K562 (cell line): ENCODE results near the gene OR8D4. TPM values are rescaled to one million over a fixed set of nuclear protein-coding genes. Genes with fewer than 3 reads are reported as not detected.
"Not testable (repeated sequence)": the region's sequence is repeated elsewhere in the genome, so short reads cannot be mapped to it uniquely, and the experiment has no call there.

Experiments used
- ATAC-seq: fragments of 200-7000 bp; cut with Tn5 transposase; 3 replicates; pipeline ENCODE4 v1.9.1; 2020; ENCODE audit warnings: moderate library complexity
- BruUV-seq: library from RNA; stranded (reverse); fragments of 400-500 nt; replicated peaks from 2 replicates; lab custom pipeline; 2021; lab: Mats Ljungman, UMichigan
- CTCF ChIA-PET: fragments of 300-600 bp; formaldehyde crosslinking; extraction: SDS; loops from one replicate; lab custom pipeline; 2021; ENCODE audit warnings: low intra/inter-chr PET ratio; lab: Yijun Ruan, JAX
- POLR2A ChIA-PET: fragments of 300-600, 350-650 bp; sonication (Branson Sonifier 250); formaldehyde crosslinking; extraction: SDS; loops from one replicate; lab custom pipeline; 2021; ENCODE audit warnings: antibody characterized with exemption, inconsistent platforms; lab: Yijun Ruan, JAX
- DNase-seq, 4 experiments: peaks; one replicate each; pipeline versions ENCODE4 v3.0.0 to v3.0.0-alpha.2; 2011 to 2018; ENCODE audit warnings: low spot score in 3 of 4, mixed read lengths in 3 of 4; ENCODE audit errors: extremely low read depth in 1 of 4
- FAIRE-seq: peaks from 2 replicates; lab custom pipeline; 2011; peaks lifted over from hg19 to GRCh38; lab: Jason Lieb, UNC
- H2AFZ ChIP-seq: 2 replicates; pipeline ENCODE4 v1.6.0; 2011; ENCODE audit warnings: low read depth, low read length, control low read depth, inconsistent platforms
- H3K27ac ChIP-seq: fragments of 200-600 bp; 3 replicates; pipeline ENCODE4 v1.8.0; 2011; ENCODE audit warnings: low read depth, mild to moderate bottlenecking, control low read depth, inconsistent platforms, low read length, moderate library complexity, mixed read lengths; ENCODE audit errors: extremely low read depth
- H3K27me3 ChIP-seq, 2 experiments: fragments of 300-600 bp in 1 of 2; 2 replicates in 1 of 2; 3 replicates in 1 of 2; pipeline versions ENCODE4 v1.6.0 to v1.8.0; 2011; ENCODE audit warnings: inconsistent platforms in 2 of 2, low read length in 2 of 2, mild to moderate bottlenecking in 1 of 2, mixed read lengths in 1 of 2, moderate library complexity in 1 of 2; ENCODE audit not compliant: control insufficient read depth in 2 of 2, insufficient read depth in 2 of 2
- H3K36me3 ChIP-seq: fragments of 300-600 bp; 3 replicates; pipeline ENCODE4 v1.8.0; 2011; ENCODE audit warnings: mild to moderate bottlenecking, low read length, inconsistent platforms; ENCODE audit not compliant: control insufficient read depth, insufficient read depth
- H3K4me1 ChIP-seq, 2 experiments: fragments of 200-600 bp in 1 of 2; replicated peaks in 1 of 2; 2 replicates in 1 of 2; 3 replicates in 1 of 2; pipeline versions ENCODE4 v1.5.1 to v1.8.0; 2011; ENCODE audit warnings: inconsistent platforms in 2 of 2, low read length in 2 of 2, mild to moderate bottlenecking in 1 of 2, mixed read lengths in 1 of 2, moderate library complexity in 1 of 2; ENCODE audit not compliant: control insufficient read depth in 2 of 2, insufficient read depth in 2 of 2
- H3K4me2 ChIP-seq: 2 replicates; pipeline ENCODE4 v1.6.1; 2011; ENCODE audit warnings: low read length, control low read depth, inconsistent platforms, mixed read lengths; ENCODE audit not compliant: insufficient read depth
- H3K4me3 ChIP-seq: fragments of 200-600 bp; sonication (generic), shearing (Covaris generic); 2 replicates; pipeline ENCODE4 v1.5.1; 2016; ENCODE audit warnings: control low read depth, inconsistent platforms
- H3K79me2 ChIP-seq: fragments of 200-600 bp; 3 replicates; pipeline ENCODE4 v1.8.0; 2011; ENCODE audit warnings: low read length, inconsistent platforms; ENCODE audit not compliant: control insufficient read depth, insufficient read depth
- H3K9ac ChIP-seq, 2 experiments: 2 replicates each; pipeline versions ENCODE4 v1.6.0 to v1.6.1; 2011; ENCODE audit warnings: low read depth in 2 of 2, low read length in 2 of 2, control low read depth in 1 of 2, inconsistent platforms in 1 of 2, mild to moderate bottlenecking in 1 of 2, mixed read lengths in 1 of 2; ENCODE audit not compliant: insufficient read depth in 1 of 2
- H3K9me1 ChIP-seq: one replicate; pipeline ENCODE4 v1.6.0; 2011; ENCODE audit warnings: inconsistent platforms, mild to moderate bottlenecking, low read length, moderate library complexity; ENCODE audit not compliant: control insufficient read depth, insufficient read depth
- H3K9me3 ChIP-seq: replicated peaks from 2 replicates; pipeline ENCODE4 v1.5.1; 2011; ENCODE audit warnings: low read depth, low read length, inconsistent platforms; ENCODE audit not compliant: control insufficient read depth, insufficient read depth
- H4K20me1 ChIP-seq: replicated peaks from 2 replicates; pipeline ENCODE4 v1.6.1; 2011; ENCODE audit warnings: low read length, inconsistent platforms, mixed read lengths; ENCODE audit not compliant: control insufficient read depth, insufficient read depth
- BRD4 ChIP-seq: fragments of 200-600 bp; sonication (generic); IDR thresholded peaks from 2 replicates; pipeline ENCODE4 v1.6.1; 2017; ENCODE audit warnings: inconsistent platforms
- ELF1 ChIP-seq: fragments of 200-800 bp; sonication (Bioruptor generic); IDR thresholded peaks from 2 replicates; pipeline ENCODE4 v1.6.1; 2016; ENCODE audit warnings: missing genetic modification characterization, missing compliant biosample characterization
- POLR2AphosphoS5 ChIP-seq: IDR thresholded peaks from 2 replicates; pipeline ENCODE4 v1.6.1; 2011; ENCODE audit warnings: mild to moderate bottlenecking, low read depth, low read length, moderate library complexity; ENCODE audit not compliant: control insufficient read depth, insufficient read depth
- SREBF1 ChIP-seq: fragments of 150-350 bp; IDR thresholded peaks from 2 replicates; pipeline ENCODE4 v1.6.1; 2014; ENCODE audit warnings: antibody characterized with exemption, low read depth, low read length, borderline replicate concordance
- ZNF76 ChIP-seq: fragments of 250-450 bp; sonication (Bioruptor Pico); IDR thresholded peaks from 2 replicates; pipeline ENCODE4 v1.4.0; 2020; ENCODE audit warnings: mild to moderate bottlenecking, moderate library complexity, borderline replicate concordance
- WGBS: fragments of 100-300 bp; shearing (Covaris generic); methylation state at CpG from one replicate; pipeline ENCODE4 v1.1.6; 2016; ENCODE audit warnings: low coverage, mixed read lengths; ENCODE audit not compliant: insufficient coverage; ENCODE audit errors: missing lambda C conversion rate; 5-methylcytosine and 5-hydroxymethylcytosine counted together
- in situ Hi-C: fragments of 300-500 bp; cut with MboI; formaldehyde crosslinking; loops from 4 replicates; pipeline ENCODE4 v1.15.0; 2018; ENCODE audit warnings: inconsistent platforms, mixed read lengths
- intact Hi-C: fragments of 100-400 bp; cut with micrococcal nuclease; formaldehyde crosslinking; loops from 2 replicates; pipeline ENCODE4 v1.14.2; 2022
- polyA plus RNA-seq, 8 experiments: library from polyadenylated mRNA; depleted of rRNA in 4 of 8; stranded (reverse) in 5 of 8; unstranded in 3 of 8; fragments of >200 nt; fragmentation: Nextera tagmentation in 2 of 8; fragmentation: Illumina TruSeq in 1 of 8; extraction: Ambion mirVana in 2 of 8; extraction: Trizol in 1 of 8; gene quantifications; 2 replicates each; pipeline versions ENCODE4 v1.2.1 to v1.2.3, GENCODE V29; 2011 to 2014; ENCODE audit warnings: inconsistent platforms in 1 of 8, missing spikeins in 1 of 8
- total RNA-seq, 7 experiments: library from RNA; depleted of rRNA in 6 of 7; stranded (reverse); fragments of >200 nt in 6 of 7; fragmentation: Illumina TruSeq in 2 of 7; extraction: Trizol in 2 of 7; gene quantifications; 2 replicates each; pipeline versions ENCODE4 v1.2.1 to v1.2.3, GENCODE V29; 2011 to 2021; ENCODE audit warnings: low replicate concordance in 1 of 7

The OR8D4 gene
- total and polyA plus RNA-seq, 9 of the 15 experiments (the other 6 are each of a cell fraction or from before 2014, with no cell fraction given), result not detected

DNA sequence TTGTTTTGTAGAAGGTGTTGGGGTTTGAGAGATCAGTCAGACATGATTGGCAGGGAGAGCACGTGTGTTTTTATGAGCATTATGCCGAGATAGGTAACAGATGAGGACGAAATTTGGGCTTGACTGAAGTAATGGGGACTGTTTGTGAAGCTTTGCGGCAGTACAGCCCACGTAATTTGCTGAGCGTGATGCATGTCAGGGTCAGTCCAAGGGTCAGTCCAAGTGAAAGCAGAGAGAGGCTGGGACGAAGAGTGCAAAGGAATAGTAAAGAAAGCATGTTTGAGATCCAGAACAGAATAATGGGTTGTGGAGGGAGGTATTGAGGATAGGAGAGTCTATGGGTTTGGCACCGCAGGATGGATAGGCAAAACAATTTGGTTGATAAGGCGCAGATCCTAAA lies 34.2 kb upstream of the OR8D4 start:
- ATAC-seq, H3K79me2 ChIP-seq, H2AFZ ChIP-seq, FAIRE-seq, H3K9ac ChIP-seq, H3K4me1 ChIP-seq, H3K9me3 ChIP-seq, H3K27ac ChIP-seq, intact Hi-C loops, BruUV-seq, H3K4me3 ChIP-seq, H3K9me1 ChIP-seq, POLR2A ChIA-PET, DNase-seq, H3K36me3 ChIP-seq, in situ Hi-C loops, H3K27me3 ChIP-seq, H4K20me1 ChIP-seq, CTCF ChIA-PET, H3K4me2 ChIP-seq: not testable (repeated sequence)
- WGBS, result 0% methylated on average over 9 of the region's 9 CpGs

DNA sequence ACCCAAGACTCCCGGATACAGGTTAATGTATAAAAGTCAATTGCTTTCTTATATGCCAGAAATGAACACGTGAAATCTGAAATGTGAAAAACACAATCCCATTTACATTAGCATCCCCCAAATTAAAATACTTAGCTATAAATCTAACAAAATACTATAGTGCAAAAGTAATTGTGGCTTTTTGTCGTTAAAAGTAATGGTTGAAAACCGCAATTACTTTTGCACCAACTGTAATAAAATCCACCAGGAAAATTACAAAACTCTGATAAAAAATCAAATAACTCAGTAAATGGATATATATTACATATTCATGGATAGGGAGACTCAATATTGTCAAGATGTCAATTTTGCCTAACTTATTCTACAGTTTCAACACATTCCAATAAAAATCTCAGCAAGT lies 21.1 kb upstream of the OR8D4 start:
- CTCF ChIA-PET, result no interaction called here
- no peaks in the 10 kb centered on the region for H3K27me3 ChIP-seq
- in situ Hi-C loops (no loop called here), intact Hi-C loops (no loop called here)
- no peaks in the 10 kb centered on the region for H3K9me1 ChIP-seq
- TF ChIP-seq BRD4 (no peak), POLR2AphosphoS5 (no peak), SREBF1 (no peak), ELF1 (no peak), ZNF76 (CRISPR knock-in tag) (no peak)
- no peak for ATAC-seq
- WGBS, result 0% methylated on average over 4 of the region's 4 CpGs
- no TSS peak for BruUV-seq
- no peak for FAIRE-seq
- POLR2A ChIA-PET, result no interaction called here
- H3K4me3 ChIP-seq, result no peak overlapping the region
- no peaks in the 10 kb centered on the region for H3K4me1 ChIP-seq
- DNase-seq, result no peak
- no peaks in the 10 kb centered on the region for H4K20me1 ChIP-seq
- no peaks in the 10 kb centered on the region for H3K9me3 ChIP-seq
- H3K4me2 ChIP-seq, result no peak overlapping the region
- no peak overlapping the region for H3K9ac ChIP-seq
- H3K36me3 ChIP-seq, result no peaks in the 10 kb centered on the region
- H3K27ac ChIP-seq, result no peak overlapping the region
- H3K79me2 ChIP-seq, result no peaks in the 10 kb centered on the region
- no peak overlapping the region for H2AFZ ChIP-seq
